Measurements from ENCODE around the gene CLDN4.
A peak's percentile ranks its signal among the peaks of the same experiment; 100 is the strongest.
"Not testable (repeated sequence)": the region's sequence is repeated elsewhere in the genome, so short reads cannot be mapped to it uniquely, and the experiment has no call there.

Gene CLDN4

DNA sequence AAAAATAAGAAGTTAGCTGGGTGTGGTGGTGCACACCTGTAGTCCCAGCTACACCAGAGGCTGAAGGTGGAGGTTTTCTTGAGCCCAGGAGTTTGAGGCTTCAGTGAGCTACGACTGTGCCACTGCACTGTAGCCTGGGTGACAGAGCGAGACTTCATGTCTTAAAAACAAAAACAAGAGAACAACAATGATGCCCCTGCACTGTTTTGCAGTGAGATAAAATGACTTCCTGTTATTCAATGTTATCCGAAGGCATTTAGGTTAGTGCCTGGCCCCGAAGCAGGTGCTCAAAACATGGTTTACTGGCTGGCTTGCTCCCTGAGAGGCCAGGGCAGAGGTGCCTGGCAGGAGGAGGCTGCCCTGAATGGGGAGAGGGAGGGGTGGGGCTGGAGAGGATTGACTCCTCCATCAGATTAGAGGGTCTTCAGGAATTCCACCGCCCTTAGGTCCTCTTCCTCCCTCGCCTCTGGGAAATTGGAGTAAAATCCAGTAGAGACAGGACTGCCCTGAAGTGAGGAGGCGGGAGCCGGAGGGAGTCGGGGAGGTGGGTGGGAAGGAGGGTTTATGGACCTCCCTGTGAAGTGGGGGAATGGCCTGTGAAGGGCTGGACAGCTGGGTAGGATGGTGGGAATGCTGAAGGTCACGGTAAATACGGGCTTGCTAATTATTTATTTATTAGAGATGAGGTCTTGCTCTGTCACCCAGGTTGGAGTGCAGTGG, 6.8 kb upstream of the CLDN4 start:
- no peak for DNase-seq

DNA sequence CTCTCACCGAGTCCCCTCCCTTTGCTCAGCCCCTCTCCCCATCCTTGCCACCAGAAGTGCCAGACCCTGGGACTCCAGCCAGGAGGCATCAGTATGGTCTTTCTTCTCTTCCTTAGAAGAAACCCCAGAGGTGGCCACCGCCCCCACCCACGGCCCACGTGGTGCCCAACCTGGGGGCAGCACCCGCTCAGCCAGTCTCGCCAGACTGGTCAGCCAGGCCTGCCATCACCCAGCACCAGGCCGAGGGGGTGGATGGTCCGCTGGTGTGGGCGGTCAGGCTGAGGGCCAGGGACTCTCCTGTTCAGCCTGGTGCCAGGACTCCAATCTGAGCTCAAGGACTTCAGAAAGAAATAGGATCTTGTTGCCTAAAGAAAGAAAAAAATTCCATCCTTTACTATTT, 5.8 kb upstream of the CLDN4 start:
- DNase-seq: no peak

DNA sequence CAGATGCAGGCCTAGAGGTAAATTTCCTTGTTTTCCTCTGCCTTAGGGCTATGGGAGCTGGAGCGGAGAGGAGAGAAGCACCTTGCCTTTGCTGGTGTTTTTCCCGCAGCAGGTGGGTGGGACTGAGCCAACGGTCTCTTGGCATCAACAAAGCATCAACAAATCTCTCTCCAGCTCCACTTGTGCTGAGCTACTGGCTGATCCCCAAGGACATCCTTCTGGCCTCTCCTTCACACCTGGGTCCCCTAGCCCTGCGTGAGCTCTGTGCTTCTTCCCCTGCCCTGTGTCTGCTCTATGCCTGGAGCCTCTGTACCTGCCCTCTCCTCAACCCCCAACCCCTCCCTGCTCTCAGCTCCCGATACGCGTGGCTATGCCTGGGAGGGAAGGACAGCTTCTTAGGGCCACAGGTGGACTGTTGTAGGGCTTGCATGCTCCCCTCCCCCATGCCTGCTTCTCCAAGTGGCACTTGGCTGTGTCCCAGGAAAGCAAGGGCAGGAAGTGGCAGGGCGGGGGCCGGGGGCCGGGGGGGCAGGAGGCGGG, 3.2 kb upstream of the CLDN4 start:
- no peak for DNase-seq

DNA sequence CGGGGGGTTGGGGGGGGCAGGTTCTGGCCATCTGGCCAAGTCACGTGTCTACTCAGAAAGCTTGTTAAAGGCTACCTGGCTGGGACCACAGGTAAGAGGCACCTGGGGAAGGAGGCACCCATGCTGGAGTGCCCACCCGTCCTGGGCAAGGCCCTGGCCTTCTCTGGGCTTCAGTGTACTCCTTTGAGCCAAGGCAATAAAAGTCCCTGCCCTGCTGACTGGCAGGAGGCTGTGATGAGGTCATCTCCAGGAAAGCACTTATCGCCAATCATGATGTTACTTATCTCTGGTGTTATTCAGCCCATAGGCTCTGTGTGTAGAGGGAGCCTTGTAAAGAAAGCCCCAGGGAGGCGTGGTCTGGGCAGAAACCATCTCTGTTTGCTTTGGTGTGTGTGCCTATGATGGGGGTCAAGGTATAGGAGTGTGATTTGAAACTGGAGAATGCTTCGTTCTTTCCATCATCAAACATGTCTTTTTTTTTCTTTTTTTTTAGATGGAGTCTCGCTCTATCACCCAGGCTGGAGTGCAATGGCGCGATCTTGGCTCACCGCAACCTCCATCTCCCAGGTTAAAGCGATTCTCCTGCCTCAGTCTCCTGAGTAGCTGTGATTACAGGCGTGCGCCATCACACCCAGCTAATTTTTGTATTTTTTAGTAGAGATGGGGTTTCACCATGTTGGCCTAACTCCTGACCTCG, 2.5 kb upstream of the CLDN4 start:
- DNase-seq: peak; percentile 21

DNA sequence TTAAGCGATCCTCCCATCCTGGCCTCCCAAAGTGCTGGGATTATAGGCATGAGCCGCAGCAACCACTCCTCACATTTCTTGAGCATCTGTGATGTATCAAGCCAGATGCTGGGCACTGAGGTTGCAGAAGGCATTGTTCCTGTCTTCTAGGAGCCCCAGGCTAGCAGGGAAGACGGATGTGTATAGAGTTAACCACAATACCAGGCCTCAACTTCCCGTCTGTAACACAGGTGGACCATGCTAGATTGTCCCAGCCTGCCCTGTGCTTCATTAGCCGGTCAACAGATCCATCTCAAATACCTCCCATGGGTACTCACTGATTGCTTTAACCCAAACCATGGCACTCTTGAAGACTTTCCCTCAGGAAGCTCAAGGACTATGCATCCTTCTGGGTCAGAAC, 1.8 kb upstream of the CLDN4 start:
- DNase-seq: no peak

DNA sequence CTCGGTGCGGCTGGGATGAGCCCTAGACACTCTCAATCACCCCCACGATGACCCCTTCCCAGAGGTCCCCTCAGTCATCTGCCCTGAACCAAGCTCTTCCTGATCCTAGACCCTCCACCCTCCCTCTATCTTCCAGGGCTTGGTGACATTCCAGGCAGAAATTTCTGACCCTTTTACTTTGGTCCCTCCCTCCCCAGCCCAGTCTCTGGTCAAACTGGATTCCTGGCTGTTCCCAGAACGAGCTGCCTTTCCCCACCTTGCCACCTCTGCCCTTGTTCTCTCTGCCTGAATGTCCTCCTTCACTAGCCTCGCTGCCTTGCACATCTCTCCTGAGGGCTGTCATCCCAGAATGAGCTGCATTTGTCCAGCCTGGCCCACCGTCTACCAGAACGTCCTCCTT, 1.3 kb upstream of the CLDN4 start:
- no peak for DNase-seq

DNA sequence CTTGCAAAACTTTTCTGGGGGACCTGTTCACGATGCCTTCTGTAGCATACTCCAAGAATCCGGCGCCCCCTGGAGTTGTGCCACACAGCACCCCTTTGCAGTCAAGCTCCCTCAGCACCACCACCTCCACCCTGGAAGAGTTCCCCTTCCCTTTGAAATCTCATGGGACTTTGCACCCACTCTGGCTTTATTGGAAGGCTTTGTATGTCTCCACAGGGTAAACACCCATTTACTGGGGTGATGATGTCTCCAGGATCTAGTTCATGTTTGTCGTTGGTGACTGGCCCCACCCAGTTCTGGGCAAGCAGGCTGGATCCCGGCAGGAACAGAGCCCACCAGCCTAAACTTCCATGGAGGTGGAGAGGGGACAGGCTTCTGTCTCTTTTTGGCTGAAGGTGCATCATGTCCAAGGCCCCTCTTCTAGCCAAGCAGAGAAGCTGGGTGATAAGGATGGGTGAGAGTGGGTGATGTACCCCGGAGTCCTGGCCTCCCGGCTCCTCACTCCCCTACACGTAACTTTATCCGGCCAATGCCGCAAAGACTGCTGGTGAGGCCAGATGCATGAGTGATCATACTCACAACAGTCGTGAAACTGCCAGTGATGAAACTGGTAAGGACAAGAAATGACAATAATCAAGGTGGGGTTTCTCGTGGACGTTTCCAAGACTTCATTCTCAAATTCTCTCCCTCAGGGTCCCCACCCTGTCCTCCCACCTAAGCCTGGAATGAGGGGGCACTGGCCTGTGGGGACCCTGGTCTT, 695 bp upstream of the CLDN4 start:
- no peak for DNase-seq

DNA sequence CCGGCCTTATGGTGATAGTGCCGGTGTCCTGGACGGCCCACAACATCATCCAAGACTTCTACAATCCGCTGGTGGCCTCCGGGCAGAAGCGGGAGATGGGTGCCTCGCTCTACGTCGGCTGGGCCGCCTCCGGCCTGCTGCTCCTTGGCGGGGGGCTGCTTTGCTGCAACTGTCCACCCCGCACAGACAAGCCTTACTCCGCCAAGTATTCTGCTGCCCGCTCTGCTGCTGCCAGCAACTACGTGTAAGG, 713 bp downstream of the CLDN4 start:
- DNase-seq: no peak

DNA sequence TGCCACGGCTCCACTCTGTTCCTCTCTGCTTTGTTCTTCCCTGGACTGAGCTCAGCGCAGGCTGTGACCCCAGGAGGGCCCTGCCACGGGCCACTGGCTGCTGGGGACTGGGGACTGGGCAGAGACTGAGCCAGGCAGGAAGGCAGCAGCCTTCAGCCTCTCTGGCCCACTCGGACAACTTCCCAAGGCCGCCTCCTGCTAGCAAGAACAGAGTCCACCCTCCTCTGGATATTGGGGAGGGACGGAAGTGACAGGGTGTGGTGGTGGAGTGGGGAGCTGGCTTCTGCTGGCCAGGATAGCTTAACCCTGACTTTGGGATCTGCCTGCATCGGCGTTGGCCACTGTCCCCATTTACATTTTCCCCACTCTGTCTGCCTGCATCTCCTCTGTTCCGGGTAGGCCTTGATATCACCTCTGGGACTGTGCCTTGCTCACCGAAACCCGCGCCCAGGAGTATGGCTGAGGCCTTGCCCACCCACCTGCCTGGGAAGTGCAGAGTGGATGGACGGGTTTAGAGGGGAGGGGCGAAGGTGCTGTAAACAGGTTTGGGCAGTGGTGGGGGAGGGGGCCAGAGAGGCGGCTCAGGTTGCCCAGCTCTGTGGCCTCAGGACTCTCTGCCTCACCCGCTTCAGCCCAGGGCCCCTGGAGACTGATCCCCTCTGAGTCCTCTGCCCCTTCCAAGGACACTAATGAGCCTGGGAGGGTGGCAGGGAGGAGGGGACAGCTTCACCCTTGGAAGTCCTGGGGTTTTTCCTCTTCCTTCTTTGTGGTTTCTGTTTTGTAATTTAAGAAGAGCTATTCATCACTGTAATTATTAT, 1.2 kb downstream of the CLDN4 start:
- no peak for DNase-seq

DNA sequence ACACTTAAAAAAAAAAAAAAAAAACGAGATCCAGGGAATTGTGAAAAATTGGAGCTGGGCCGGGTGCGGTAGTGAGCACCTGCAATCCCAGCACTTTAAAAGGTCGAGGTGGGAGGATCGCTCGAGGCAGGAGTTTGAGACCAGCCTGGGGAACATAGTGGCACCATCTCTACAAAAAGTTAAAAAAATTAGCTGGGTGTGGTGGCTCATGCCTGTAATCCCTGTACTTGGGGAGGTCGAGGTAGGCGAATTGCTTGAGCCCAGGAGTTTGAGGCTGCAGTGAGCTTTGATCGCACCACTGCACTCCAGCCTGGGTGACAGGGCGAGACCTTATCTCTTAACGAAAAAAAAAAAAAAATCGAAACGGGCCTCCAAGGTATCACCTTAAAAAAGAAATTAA, 2.0 kb downstream of the CLDN4 start:
- DNase-seq: no peak

DNA sequence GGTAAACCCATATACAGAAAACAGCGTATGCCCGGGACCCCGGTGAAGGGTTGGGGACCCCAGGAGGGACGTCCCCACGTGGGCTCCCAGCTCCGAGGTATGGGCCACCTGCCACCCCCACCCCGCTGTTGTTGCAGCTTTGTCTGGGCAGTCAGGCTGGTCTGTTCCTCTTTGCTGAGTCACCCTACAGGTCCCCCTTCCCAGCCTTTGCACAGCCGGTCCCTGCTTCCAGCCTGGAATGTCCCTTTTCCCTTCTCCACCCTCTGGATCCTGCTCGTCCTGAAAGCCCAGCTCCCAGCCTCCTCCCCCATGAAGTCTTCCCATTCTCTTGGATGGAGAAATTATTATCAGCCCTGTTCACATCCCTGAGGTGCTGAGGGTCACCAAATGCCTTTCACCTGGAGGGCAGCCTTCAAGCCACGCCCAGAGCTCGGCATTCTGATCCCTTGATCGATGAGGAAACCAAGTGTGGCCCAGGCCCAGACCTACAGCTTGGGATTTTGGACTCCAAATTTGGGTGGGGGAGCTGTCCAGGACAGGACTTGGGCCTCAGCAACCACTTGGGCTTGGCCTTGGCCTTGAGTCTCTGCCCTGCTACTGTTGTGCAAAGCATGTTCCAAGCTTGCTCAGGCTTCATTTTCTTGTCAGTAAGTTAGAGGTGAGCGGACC, 2.6 kb downstream of the CLDN4 start:
- DNase-seq: no peak

DNA sequence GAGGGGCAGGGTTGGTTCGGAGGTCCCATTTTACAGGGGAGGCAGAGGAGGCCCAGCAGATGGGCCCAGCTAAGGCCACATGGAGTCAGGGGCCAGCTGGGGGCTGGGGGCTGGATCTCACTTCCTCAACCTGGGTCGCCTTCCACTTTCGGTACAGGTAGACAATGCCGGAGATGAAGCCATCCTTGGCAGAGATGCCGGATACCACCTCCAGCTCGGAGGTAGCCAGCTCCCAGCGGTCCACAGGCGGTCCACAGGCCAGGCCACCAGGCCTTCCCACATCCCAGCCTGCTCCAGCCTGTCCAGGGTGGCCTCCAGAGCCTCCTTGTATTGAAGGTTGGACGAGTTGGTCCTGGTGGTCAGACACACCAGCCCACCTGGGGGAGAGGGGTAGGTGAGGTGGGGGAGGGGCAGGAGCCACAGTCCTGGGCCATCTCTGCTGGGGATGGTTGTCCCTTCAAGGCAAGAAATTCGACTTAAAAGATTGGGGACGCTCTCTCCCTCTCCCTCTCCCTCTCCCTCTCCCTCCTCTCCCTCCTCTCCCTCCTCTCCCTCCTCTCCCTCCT, 3.9 kb downstream of the CLDN4 start:
- DNase-seq: no peak

DNA sequence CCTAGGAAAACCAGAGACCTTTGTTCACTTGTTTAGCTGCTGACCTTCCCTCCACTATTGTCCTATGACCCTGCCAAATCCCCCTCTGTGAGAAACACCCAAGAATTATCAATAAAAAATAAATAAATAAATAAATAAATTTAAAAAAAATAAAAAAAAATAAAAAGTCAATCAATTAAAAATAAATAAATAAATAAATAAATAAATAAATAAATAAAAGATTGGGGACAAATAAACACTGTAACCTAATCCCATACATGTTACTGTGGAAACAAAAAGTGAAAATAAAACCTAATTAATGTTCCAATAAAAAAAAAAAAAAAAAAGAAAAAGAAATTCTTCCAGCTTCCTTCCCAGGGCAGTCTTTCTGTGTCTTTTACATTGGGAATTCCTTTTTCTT, 6.4 kb downstream of the CLDN4 start:
- DNase-seq: not testable (repeated sequence)

DNA sequence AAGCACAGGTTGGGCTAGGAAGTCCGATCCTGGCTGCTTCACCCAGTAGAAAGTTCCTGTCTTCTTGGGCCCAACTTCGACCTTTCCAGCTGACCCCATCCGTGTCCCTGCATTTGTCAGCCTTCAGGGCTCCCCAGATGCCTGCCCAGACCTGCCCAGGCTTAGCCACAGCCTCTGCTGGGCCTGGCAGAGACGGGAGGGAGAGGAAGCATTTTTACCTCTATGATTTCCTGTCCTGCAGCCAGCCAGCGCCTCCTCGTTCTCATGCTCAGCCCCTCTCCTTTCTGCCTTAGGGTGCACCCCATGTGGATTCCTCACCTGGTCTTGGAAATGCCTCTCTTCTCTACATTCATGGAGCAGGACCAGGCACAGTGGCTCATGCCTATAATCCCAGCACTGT, 7.8 kb downstream of the CLDN4 start:
- DNase-seq: no peak

DNA sequence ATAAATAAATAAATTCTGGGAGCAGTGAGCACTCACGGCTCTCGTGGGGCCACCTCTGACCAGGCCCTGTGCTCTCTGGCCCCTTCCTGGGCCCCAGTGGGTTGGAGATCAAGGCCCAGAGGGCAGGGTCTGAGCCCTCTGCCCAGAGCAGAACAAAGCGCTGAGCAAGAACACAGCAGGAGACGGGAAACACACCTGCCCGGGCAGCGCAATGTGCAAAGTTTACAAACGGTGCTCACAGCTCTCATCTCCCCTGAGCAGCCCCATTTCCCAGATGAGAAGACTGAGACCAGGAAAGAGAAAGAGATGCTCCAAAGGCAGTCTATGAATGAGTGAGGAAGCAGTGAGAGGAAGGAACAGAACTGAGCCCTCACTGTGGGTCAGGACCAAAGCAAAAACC, 8.5 kb downstream of the CLDN4 start:
- DNase-seq: no peak

DNA sequence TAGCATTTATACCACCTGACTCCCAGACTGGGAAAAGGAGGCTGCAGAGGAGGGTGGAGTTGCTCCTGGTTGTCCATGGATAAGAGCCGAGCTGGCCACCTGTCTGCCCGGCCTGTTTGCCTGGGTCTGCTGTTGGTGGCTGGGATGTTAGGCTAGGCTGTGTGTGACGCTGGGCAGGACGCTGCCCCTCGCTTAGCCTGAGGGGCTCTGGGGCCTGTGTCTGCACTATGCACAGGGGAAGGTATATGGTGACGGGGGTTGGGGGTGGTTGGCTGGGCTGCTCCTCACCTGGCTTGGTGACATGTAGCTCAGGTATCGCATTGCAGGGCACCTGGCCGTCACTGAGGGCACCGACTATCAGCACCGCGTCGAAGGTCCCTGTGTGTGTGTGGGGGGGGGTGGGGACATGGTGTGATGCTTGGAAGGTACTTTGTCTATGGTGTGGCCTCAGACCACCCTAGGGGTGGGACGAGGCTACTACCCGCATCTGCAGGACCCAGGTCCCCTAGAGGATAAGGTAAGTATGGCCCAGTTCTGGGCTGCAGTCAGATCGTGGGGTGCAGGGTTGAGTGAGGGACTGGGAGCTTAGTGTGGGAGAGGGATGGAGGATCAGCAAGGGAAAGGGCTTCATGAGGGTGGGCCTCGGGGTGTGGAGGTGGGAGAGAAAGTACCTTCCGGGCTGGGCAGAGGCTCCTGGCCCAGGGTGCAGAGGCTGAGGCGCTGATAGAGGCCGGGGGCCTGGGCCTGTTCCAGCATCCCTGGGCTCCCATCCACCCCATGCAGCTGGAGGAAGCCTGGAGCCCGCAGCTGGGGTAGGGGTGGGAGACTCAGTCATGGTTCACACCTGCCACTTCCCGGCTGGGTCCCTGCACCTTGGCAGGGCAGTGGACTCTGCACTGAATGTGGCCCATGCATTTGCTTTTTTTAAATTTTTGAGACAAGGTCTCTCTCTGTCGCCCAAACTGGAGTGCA, 9.2 kb downstream of the CLDN4 start:
- no peak for DNase-seq

DNA sequence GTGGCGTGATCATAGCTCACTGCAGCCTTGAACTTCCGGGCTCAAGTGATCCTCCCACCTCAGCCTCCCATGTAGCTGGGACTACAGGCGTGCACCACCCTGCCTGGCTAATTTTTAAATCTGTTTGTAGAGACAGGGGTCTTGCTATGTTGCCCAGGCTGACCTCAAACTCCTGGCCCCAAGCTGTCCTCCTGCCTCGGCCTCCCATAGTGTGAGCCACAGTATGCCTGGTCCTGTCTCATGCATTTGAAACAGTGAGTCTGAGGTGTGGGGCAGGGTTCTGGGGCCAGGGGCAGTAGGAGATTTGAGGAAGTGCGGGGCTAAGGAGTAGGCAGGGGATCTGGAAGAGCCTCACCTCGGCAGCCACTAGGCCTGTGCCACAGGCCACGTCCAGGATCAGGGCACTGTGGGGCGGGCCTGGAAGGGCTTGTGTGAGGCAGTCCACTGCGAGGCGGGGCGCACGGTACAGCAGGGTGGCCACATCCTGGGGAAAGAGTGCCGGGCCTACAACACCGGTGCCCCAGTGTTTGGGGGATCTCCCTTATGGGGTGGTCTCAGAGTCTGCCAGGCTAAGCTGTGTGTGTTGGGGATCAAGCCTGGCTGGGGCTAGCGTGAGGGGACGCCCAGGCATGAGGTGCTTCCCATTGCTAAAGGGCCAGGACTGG, 10.1 kb downstream of the CLDN4 start:
- DNase-seq: no peak

DNA sequence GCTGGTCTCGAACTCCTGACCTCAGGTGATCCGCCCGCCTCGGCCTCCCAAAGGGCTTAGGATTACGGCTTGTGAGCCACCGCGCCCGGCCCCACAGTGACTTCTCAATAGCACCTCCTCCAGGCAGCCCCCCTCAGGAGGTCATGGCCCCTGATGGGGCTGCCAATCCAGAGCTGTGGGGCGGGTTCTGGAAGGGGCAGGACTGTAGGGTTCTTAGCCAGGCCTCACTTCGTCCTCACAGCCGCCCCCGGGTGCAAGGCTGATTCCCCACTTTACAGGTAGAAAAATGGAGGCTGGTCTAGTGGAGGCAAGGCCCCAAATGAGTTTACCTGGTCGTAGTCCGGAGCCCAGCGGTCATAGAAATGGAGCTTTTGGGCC, 10.9 kb downstream of the CLDN4 start:
- no peak for DNase-seq

DNA sequence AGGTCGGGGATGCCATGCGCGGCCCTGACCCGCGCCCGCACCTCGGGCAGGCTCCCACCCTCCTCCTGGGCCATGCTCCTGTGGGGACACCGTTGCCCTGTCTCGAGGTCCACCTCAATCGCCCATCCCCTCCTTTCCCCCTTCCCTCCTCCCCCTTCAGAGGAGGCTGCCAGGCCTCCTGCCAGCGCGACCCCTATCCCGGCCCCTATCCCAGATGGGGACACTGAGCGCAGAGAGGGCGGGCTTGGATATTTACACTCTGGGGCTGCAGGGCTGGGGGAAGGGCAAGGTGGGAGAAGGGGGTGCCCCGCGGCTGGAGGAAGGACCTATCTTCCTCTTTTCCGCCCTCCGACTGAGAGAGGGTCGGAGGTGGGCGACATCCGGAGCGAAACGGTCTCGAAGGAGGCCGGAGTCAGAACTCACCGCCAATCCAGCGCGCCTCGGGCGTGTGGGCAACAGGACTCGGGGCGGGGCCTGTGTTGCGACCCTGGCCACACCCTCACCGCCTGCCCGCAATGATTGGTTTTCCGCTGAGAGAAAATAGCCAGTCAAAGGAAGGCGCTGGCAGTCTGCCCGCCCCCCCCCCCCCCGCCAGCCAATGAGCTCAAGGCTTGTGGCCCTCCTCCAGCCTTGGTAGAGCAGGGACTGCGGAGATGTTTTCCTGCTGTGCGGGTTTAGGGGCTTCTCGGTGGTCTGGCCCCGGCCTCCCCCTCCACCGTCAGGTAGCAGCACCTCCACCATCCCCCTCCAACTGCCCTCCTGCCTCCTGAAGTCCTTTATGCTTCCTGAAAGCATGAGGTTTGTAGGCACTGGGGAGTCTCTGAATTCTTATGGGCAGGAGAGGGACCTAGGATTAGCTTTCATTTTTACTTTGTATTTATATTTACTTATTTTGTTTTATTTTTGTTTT, 11.5 kb downstream of the CLDN4 start, which contains the start of gene METTL27:
Gene METTL27, minus strand, starts transcription at position 450 of the 910 bp plus-strand sequence. Its CDS starts 376 bp downstream, at position 74.
- DNase-seq: peak; percentile 93
